ENCODE data around the gene SLC43A2. TPM values are rescaled to one million over a fixed set of nuclear protein-coding genes. Genes with fewer than 3 reads are reported as not detected.

The SLC43A2 gene
- total and polyA plus RNA-seq, 2 of the 13 experiments (the other 11 are each of a cell fraction or from before 2014, with no cell fraction given), result 7.3 to 20.0 TPM

GRCh38 chr17:1649844-1650501 is 21.3 kb upstream of the SLC43A2 start, which contains the start of gene RILP (continued):
- TF ChIP-seq CENPX (CRISPR knock-in tag; IDR thresholded peaks at IDR 0.05), result no peak
- TF ChIP-seq ZZZ3 (CRISPR knock-in tag; IDR thresholded peaks at IDR 0.05; ENCODE audit: borderline replicate concordance), result no peak
- no peak; the same call in 1 of the 2 replicates for TF ChIP-seq ZNF224 (CRISPR knock-in tag; IDR thresholded peaks at IDR 0.05)
- no peak for TF ChIP-seq SNAI1 (CRISPR knock-in tag; IDR thresholded peaks at IDR 0.05; ENCODE audit: borderline replicate concordance)
- TF ChIP-seq, protein P1, sequence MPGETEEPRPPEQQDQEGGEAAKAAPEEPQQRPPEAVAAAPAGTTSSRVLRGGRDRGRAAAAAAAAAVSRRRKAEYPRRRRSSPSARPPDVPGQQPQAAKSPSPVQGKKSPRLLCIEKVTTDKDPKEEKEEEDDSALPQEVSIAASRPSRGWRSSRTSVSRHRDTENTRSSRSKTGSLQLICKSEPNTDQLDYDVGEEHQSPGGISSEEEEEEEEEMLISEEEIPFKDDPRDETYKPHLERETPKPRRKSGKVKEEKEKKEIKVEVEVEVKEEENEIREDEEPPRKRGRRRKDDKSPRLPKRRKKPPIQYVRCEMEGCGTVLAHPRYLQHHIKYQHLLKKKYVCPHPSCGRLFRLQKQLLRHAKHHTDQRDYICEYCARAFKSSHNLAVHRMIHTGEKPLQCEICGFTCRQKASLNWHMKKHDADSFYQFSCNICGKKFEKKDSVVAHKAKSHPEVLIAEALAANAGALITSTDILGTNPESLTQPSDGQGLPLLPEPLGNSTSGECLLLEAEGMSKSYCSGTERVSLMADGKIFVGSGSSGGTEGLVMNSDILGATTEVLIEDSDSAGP (CRISPR knock-in tag; IDR thresholded peaks at IDR 0.05; ENCODE audit: borderline replicate concordance), result peak; percentile 73
- TF ChIP-seq MED8 (CRISPR knock-in tag; IDR thresholded peaks at IDR 0.05; ENCODE audit: insufficient replicate concordance), result no peak
- no peak for TF ChIP-seq CBX5 (CRISPR knock-in tag; IDR thresholded peaks at IDR 0.05; ENCODE audit: borderline replicate concordance)
- no peak; the same call in 1 of the 2 replicates for TF ChIP-seq ZBTB34 (CRISPR knock-in tag; IDR thresholded peaks at IDR 0.05)
- TF ChIP-seq ZNF558 (CRISPR knock-in tag; IDR thresholded peaks at IDR 0.05; ENCODE audit: borderline replicate concordance), result no peak
- TF ChIP-seq XRCC5 (optimal IDR thresholded peaks at IDR 0.05; ENCODE audit: low read length), result no peak
- TF ChIP-seq ARHGAP35 (CRISPR knock-in tag; IDR thresholded peaks at IDR 0.05; ENCODE audit: borderline replicate concordance), result no peak
- no peak for TF ChIP-seq RERE (CRISPR knock-in tag; IDR thresholded peaks at IDR 0.05; ENCODE audit: low read depth)
- TF ChIP-seq, protein P2, sequence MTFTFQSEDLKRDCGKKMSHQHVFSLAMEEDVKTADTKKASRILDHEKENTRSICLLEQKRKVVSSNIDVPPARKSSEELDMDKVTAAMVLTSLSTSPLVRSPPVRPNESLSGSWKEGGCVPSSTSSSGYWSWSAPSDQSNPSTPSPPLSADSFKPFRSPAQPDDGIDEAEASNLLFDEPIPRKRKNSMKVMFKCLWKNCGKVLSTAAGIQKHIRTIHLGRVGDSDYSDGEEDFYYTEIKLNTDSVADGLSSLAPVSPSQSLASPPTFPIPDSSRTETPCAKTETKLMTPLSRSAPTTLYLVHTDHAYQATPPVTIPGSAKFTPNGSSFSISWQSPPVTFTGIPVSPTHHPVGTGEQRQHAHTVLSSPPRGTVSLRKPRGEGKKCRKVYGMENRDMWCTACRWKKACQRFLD (CRISPR knock-in tag; IDR thresholded peaks at IDR 0.05; ENCODE audit: borderline replicate concordance), result peak; percentile 48; the same call in 1 of the 2 replicates
- TF ChIP-seq GRHL1 (CRISPR knock-in tag; conservative IDR thresholded peaks at IDR 0.05), result no peak

Measured in HepG2 (cell line).